IMR-90 (cell line): ENCODE data around the gene PKP3.

Experiments used
- POLR2A ChIP-seq: IDR thresholded peaks from 2 replicates; pipeline ENCODE4 v1.6.1; 2012; ENCODE audit warnings: mild to moderate bottlenecking, low read depth, low read length
- TF ChIP-seq, protein P1 (sequence below): conservative IDR thresholded peaks from 2 replicates; pipeline ENCODE4 v1.5.1; 2012; ENCODE audit warnings: mild to moderate bottlenecking, low read depth, low read length, improper control_type of control experiment

DNA sequence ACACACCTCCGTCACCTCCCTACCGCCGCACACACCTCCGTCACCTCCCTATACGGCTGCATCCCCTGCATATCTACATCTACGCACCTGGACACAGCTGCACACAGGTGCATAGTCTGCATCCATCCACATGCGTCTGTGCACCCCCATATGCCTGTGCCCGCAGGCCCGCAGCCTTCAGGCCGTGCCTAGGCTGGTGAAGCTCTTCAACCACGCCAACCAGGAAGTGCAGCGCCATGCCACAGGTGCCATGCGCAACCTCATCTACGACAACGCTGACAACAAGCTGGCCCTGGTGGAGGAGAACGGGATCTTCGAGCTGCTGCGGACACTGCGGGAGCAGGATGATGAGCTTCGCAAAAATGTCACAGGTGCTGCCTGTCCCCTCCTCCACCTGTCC is 4.8 kb downstream of the PKP3 start:
- TF ChIP-seq, protein P1, sequence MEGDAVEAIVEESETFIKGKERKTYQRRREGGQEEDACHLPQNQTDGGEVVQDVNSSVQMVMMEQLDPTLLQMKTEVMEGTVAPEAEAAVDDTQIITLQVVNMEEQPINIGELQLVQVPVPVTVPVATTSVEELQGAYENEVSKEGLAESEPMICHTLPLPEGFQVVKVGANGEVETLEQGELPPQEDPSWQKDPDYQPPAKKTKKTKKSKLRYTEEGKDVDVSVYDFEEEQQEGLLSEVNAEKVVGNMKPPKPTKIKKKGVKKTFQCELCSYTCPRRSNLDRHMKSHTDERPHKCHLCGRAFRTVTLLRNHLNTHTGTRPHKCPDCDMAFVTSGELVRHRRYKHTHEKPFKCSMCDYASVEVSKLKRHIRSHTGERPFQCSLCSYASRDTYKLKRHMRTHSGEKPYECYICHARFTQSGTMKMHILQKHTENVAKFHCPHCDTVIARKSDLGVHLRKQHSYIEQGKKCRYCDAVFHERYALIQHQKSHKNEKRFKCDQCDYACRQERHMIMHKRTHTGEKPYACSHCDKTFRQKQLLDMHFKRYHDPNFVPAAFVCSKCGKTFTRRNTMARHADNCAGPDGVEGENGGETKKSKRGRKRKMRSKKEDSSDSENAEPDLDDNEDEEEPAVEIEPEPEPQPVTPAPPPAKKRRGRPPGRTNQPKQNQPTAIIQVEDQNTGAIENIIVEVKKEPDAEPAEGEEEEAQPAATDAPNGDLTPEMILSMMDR, result no peak
- no peak for TF ChIP-seq POLR2A
